Posterior vena cava (tissue), 2 donors: ENCODE results near the gene CXADR. TPM values are rescaled to one million over a fixed set of nuclear protein-coding genes. Genes with fewer than 3 reads are reported as not detected.

Experiments used
- total RNA-seq, 2 donors: library from RNA; stranded (reverse); fragmentation: NEBNext Ultra II Directional; extraction: Animal tissue kit (Norgen Biotek cat#: 25700); gene quantifications; one replicate each; pipeline ENCODE4 v1.2.1, GENCODE V29; 2021
- donor health status: DM: yes; HTN: yes; CAD: no.
- donor health status: DM: yes; HTN: yes; CAD: no.

CXADR gene
- total RNA-seq, 2 donors from 2014 or later, result 0.09 to 0.24 TPM

Other genes starting within 250 kb of the CXADR start
- gene BTG3, start 99.9 kb downstream of the CXADR start, total RNA-seq, result 10 to 100 TPM; 19.1 to 27.0 TPM